LoVo (cell line): ENCODE measurements around the gene C10orf62.
"Not testable (repeated sequence)": the region's sequence is repeated elsewhere in the genome, so short reads cannot be mapped to it uniquely, and the experiment has no call there.

Experiments
- DNase-seq: peaks from one replicate; pipeline ENCODE4 v3.0.0-alpha.2; 2016; ENCODE audit warnings: low spot score

The C10orf62 gene

DNA sequence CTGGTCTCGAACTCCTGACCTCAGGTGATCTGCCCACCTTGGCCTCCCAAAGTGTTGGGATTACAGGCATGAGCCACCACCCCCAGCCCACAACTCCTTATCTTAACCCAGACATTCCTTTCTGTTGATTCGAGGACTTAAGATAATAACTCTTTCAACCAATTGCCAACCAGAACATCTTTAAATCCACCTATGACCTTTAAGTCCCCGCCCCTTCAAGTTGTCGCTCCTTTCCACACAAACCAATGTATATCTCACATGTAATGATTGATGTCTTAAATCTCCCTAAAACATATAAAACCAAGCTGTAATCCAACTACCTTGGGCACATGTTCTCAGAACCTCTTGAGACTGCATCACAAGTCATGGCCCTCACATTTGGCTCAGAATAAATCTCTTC, 24.7 kb upstream of the C10orf62 start:
- no peak for DNase-seq

DNA sequence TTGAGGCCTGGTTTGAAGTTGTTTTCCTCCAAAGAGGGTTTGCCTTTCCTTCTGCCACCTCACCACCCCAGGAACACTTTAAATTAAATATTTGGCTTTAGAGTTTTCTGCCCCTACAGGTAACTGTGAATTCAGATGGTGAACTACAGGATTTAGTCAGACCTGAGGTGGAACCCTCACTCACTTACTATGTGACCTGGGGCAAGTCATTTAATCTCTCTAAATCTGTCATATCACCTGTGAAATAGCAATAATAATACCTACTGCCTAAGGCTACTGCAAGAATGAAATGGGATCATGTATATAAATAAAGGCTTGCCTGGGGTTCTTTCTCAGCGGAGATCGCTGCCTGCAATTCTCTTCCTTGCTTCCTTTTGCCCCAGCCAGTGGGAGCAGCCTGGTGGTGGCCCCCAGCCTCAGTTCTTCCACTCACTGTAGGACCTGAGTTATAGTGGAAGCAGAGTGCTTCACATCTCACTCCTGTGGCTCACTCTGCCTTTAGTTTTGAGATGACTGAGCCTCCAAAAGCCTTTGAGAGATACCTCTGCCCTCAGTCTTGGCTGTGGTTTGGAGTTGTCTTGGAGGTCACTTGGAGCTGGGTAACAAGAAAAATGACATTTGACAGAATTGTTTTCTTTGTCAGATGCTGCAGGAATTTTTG, 23.1 kb upstream of the C10orf62 start:
- DNase-seq: no peak

DNA sequence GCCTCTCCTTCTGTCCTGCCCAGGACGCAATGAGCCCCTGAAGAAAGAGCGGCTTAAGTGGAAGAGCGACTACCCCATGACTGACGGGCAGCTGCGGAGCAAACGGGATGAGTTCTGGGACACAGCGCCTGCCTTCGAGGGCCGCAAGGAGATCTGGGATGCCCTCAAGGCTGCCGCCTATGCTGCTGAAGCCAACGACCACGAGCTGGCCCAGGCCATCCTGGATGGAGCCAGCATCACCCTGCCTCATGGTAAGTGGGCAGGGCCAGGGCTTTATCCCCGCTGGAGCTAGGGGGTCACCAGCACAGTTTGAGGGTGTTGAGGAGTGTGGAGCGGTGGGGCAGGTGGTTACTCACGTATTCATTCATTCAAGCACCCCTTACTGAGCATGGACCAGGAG, 21.6 kb upstream of the C10orf62 start:
- no peak for DNase-seq

DNA sequence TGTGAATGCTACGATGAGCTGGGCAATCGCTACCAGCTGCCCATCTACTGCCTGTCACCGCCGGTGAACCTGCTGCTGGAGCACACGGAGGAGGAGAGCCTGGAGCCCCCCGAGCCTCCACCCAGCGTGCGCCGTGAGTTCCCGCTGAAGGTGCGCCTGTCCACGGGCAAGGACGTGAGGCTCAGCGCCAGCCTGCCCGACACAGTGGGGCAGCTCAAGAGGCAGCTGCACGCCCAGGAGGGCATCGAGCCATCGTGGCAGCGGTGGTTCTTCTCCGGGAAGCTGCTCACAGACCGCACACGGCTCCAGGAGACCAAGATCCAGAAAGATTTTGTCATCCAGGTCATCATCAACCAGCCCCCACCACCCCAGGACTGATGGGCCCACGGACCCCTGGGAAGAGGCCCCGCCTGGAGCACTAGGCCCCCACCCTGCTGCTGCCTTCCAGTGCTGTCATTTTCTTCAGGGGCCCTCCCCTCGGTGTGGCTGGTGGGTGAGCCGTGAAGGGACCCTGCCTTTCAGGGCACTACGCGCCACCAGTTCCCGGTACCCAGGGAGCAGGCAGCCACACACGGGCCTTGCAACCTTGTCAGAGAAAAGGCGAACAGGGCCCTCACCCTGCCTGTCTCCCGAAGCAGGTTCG, 19.3 kb upstream of the C10orf62 start:
- no peak for DNase-seq

DNA sequence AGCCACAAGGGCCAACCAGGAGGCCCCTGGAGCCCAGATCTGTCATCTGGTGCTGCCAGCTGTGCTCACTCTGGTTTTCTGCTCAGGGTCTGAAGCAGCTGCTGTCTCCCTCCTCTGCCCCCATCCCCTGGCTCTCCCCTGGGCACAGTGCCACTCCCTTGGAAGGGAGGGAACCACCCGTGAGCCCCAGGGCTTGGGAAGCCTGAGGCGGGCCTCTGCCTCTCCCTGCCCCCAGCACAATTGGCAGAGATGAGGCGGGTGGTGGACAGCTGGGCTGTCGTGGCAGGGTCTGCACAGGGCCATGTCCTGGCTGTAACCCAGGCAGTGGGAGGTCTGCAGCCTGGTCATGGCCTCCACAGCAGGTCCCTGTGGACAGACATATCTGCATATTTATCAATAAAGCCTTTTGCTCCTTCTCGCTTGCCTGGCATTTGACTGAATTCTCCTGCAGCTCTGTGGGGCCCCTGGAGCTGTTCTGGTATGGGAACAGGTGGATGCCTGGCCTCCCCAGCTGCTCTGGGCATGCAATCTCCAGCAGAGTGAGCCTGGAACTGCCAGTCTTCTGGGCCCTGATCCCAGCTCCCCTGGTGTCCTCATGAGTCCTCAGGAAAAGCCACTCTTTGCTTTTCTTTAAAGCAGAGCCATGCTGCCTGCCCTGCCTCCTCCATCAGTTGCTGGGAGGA, 18.6 kb upstream of the C10orf62 start:
- DNase-seq: no peak

DNA sequence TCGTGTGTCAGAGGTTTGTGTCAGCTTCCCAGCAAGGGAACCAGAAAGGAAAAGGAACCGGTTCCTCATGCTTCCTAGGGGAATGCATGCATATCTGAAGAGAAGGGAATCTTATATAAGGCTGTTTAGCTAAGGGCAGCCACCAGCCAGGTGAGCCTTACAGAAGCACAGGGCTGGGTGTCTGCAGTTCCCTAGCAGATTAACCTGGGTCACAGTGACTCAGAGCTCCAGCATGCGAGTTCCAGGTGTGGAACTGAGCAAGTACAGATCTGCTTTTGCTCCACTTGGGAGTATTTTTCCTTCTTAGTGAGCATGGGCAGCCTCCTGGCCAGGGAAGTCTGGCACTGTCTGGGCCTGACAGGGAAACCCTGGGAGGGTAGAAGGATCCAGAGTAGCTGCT, 17.9 kb upstream of the C10orf62 start:
- DNase-seq: peak; percentile 36

DNA sequence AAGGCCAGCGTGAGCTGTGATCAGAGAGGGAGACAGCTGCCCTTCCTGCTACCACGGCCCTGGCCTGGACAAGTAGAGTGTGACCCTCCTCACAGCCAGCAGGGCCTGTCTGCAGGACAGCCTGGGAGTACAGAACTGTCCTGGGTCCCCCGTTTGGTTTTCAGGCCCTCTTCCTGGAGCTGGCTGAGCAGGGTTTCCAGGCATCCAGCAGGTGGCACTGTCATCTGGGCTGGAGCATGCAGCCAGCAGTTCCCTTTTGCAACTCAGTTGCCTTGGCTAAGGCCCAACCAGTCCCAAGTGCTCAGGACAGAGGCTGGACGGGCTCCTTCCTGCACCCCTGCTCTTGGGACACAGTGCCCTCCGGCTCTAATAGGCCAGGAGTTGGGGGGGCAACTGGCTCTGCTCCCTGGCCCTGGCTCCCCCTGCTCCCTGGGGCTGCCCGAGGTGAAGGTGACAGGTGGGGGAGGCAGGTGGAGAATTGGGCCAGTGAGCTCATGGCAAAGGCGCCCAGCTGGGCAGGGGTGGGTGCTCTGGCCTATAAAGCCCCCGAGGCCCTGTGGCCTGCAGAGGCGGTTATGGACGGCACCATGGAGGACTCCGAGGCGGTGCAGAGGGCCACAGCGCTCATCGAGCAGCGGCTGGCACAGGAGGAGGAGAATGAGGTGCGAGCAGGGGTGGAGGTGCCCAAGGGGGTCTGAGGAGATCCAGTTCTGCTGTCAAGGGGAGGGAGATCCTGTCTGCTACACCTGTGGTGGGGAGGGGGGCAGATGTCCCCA, 17.1 kb upstream of the C10orf62 start, which contains the start of gene ANKRD2:
TSS of gene ANKRD2 (plus strand) at position 566 of the 776 bp plus-strand sequence. CDS start at position 576, 10 bp downstream.
- peak; percentile 57 for DNase-seq

DNA sequence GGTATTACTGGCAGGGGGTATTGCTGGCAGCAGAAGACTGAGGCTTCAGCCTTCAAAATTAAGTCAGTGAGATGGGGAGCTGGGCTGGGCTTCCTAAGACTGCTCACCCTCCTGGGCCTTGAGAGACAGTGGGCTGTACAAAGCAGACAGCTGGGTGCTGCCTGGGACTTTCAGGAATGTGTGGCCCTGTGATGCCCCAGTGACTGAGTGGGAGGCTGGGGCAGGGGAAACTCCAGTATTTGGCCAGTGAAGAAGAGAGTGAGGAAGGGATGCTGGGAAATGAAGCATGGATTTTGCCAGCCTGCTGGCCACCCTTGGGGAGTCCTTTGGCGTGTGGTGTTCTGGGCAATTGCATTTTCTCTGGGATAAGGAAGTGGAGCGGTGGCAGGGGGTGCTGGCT, 16.5 kb upstream of the C10orf62 start:
- no peak for DNase-seq

DNA sequence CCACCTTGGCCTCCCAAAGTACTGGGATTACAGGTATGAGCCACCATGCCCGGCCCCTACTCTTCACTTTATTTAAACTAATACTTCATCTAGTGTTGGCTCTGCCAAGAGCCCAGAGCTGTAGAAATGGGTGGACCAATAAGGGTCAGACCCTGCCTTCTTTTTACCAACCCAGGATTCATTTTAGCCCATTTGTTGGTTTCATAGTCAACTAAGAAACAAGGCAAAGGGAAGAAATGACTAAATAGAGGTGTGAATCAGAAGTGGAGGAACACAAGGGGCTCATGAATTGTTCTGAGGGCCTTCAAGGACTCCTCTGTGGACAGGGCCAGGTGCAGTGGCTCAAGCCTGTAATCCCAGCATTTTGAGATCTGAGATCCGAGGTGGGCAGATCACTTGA, 15.8 kb upstream of the C10orf62 start:
- no peak for DNase-seq

DNA sequence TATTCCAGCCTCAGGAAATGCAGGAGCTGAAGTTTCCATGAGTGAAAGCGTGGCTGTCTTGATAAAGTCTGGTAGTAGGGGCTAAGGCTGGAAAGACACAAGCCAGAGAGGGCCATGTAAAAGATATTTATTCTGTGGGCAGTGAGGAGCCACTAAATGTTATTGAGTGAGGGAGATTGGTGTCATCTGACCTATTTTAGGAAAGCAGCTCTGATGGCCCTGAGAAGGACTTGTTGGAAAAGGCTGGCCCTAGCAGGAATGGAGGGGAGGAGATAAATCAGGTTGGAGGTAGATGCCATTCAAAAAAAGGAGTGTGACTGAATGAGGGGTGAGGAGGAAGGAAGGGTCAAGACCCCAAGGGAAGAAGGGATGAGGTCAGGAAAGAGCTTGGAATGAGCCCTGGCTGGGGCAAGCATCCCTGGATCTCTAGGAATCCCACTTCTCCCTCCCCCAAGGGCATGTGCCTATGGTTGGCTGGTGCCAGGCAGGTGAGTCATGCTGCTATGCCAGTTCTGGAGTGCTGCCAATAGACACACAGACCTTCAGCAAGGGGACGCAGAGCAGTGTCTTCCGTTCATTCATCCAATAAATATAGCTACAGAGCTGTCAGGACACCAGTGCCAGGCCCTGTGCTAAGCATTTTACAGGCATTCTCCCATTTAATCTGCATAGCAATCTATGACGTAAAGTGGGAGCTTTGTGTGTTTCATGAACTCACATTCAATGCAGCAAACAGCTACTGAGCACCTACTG, 15.0 kb upstream of the C10orf62 start:
- peak; percentile 88 for DNase-seq

DNA sequence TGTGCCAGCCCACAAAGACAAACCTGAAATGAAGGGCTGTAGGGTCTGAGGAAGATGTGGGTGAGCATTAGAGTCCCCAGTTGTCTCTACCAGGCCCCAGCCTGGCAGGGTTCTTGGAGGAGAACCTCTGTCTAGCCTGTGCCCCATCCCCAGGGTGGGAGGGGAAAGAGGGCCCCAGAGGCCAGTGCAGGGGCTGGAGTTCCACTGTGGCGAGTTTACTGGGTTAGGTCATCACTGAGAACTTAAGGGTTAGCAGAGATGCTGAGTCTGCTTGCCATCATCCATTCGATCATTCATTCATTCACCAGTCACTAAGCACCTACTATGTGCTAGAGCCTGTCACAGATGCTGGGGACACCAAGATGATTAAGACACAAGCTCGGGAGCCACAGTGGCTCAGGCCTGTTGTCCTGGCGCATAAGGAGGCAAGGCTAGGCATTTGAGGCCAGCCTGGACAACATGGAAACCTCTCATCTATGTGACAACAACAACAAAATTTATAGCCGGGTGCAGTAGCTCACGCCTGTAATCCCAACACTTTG, 14.3 kb upstream of the C10orf62 start:
- no peak for DNase-seq

DNA sequence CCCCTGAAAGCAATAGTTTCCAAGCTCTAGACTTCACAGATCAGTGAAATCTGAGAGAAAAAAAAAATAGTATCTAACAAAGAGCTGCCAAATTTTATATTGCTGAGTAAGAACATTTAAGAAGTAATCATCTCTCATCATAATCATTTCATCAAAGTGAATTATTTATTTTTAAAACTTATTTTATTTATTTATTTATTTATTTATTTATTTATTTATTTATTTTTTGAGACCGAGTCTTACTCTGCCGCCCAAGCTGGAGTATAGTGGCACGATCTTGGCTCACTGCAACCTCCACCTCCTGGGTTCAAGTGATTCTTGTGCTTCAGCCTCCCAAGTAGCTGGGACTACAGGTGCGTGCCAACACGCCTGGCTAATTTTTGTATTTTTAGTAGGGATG, 13.0 kb upstream of the C10orf62 start:
- not testable (repeated sequence) for DNase-seq

DNA sequence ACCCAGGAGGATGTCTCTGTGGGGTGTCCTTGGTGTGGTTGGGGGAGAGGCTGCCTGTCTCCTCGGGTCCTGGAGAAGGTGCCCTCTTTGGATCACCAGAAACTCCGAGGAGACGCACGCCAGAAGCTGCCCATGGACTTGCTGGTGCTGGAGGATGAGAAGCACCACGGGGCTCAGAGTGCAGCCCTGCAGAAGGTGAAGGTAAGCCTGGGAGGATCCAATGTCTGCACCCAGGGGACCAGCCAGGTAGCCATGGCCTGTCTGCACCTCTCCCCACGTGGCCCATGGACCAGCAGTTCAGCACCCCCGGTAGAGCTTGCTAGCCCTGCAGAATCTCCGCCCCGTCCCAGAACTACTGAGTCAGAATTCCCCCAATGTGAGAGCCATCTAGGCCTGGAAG, 11.8 kb upstream of the C10orf62 start:
- DNase-seq: no peak

DNA sequence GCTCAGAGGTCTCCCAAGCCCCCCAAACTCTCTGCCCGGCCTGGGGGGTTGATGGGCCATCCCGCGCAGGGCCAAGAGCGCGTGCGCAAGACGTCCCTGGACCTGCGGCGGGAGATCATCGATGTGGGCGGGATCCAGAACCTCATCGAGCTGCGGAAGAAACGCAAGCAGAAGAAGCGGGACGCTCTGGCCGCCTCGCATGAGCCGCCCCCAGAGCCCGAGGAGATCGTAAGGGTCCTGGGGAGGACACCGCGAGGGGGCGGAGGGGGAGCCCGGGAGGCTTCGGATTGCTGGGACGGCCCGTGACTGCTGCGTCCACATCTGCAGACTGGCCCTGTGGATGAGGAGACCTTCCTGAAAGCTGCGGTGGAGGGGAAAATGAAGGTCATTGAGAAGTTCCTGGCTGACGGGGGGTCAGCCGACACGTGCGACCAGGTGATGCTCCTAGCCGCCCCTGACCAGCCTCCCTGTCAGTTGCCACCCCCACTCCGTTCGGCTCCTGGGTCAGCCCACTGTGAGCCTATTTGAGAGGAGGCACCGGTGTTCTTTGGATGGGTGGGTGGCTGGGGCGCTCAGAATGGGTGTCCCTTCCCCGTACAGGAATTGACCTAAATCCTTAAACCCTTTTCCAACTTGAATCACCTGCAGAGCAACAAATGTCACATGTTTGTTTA, 11.2 kb upstream of the C10orf62 start:
- DNase-seq: no peak

DNA sequence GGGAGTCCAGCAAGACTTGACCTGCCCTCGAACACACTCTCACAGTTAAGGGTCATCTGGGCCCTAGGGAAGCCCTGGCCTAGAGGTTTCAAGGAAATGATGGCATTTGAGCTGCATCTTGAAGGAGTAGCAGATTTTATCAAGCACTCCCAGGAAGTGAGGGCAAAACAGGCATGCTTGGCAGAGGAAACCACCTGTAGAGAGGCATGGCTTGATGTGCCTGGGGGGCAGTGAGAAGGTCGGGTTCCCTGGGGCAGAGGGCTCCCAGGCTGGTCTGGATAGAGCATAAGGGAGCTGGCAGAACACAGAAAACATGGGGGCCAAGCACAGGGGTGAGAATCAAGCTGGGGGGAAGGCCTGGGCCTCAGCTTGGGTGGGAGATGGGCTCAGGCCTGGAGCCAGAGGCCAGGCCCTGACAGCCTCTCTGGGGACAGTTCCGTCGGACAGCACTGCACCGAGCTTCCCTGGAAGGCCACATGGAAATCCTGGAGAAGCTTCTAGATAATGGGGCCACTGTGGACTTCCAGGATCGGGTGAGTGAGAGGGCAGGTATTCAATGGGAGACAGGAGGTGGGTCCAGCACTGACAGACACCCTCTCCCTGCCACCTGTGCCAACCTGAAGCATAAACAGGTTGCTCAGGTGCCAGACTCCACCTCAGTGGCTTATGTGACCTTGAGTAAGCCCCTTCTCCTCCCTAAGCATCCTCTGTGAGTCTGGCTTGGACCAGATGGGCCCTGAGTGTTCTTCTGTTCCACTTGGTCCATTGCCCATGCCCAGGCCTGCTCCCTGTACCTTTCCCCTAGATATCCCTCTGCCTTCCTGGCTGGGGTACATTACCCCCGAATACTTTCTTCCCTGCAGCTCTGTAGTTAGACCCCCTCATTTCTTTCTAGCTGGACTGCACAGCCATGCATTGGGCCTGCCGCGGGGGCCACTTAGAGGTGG, 8.8 kb upstream of the C10orf62 start:
- DNase-seq: no peak

DNA sequence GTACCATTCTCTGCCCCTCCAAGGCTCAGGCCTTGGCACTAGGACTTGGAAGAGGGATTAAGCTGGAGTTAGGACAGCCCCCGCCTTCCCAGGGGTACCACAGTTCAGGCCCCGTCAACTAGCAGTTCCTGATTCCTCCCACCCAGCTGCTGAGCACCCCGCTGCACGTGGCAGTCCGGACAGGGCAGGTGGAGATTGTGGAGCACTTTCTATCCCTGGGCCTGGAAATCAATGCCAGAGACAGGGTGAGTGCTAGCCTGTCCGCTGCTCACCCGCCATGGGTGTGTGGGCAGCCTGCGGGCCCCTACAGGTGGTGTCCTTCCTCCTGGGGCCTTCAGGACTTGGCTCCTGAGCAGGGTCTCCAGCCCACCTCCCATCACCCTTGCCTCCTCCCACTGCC, 7.4 kb upstream of the C10orf62 start:
- DNase-seq: no peak

DNA sequence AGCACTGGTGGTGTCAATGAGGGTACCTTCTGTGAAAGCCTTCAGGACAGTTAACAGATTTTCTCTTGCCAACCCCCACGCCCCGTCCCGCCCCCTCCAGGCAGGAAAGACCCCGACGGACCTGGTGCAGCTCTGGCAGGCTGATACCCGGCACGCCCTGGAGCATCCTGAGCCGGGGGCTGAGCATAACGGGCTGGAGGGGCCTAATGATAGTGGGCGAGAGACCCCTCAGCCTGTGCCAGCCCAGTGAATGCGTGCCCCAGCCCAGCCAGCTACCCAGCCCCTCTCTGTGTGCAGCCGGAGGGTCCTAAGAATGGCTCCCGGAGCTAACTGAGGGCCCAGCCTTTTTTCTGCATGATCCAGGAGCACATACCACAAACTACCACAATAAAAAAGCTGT, 6.0 kb upstream of the C10orf62 start:
- DNase-seq: no peak

DNA sequence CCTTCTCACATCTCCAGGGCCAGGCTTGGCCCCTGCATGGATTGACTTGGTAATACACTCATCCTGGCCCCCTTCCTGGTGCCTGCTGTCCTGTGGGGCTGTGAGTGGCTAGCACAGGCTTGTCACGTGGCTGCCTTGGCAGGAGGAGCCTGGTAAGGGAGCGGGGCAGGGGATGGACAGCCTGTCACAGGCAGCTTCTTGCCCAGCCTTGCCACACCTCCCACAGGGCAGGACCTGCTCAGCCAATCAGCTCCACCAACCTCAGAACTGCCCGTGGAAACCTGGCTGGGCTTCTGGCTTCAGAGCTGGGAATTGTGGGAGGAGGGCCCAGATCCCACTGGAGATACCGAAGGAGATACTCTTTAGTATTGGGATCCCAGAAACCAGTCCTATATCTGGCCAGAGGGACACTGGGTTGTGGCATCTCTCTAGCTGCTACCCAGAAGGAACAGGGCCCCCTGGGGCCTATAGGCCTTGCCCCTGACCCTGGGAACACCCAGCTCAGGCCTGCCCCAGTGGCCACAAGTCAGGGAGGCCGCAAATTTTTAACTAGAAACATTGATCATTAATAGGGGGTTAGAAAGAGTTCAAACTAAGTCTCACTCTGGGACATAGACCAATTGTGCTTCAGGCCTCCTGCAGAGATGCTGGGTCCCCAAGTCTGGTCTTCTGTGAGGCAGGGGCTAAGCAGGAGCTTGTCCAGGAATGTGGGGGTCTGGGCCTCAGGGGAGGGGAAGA, 5.3 kb upstream of the C10orf62 start, which contains the start of gene HOGA1:
TSS of gene HOGA1 (plus strand) at position 330 of the 738 bp plus-strand sequence. CDS start at position 645, 315 bp downstream.
- peak; percentile 31 for DNase-seq
